Measurements from ENCODE around the gene SAFB2.
A peak's percentile ranks its signal among the peaks of the same experiment; 100 is the strongest.

Gene SAFB2

GRCh38 chr19:5558101-5558621 is 64.4 kb downstream of the SAFB2 start:
- Histone ChIP-seq H3K9me3 (ENCODE audit: insufficient read depth, low read length) (peaks cover 15% of the 10 kb centered on the region; the same call in 1 of the 2 replicates), H3K36me3 (ENCODE audit: insufficient read depth, insufficient read length, low read length) (peaks cover 4% of the 10 kb centered on the region), H3K27me3 (ENCODE audit: insufficient read depth, insufficient read length) (no peaks in the 10 kb centered on the region), H3K4me1 (ENCODE audit: insufficient read depth, insufficient read length) (peaks cover 29% of the 10 kb centered on the region), H3K4me3 (ENCODE audit: insufficient read length, low read depth) (no peak overlapping the region), H3K9ac (ENCODE audit: insufficient read length, low read depth) (no peak overlapping the region)
- DNase-seq (ENCODE audit: low read depth, low spot score), result no peak
- TF ChIP-seq SUZ12 (IDR thresholded peaks at IDR 0.05; ENCODE audit: extremely low read depth, insufficient read depth, insufficient read length) (no peak), YY1 (IDR thresholded peaks at IDR 0.05; ENCODE audit: insufficient read depth, insufficient read length) (no peak), ZNF274 (IDR thresholded peaks at IDR 0.05; ENCODE audit: low read depth, low read length) (no peak)

DNA sequence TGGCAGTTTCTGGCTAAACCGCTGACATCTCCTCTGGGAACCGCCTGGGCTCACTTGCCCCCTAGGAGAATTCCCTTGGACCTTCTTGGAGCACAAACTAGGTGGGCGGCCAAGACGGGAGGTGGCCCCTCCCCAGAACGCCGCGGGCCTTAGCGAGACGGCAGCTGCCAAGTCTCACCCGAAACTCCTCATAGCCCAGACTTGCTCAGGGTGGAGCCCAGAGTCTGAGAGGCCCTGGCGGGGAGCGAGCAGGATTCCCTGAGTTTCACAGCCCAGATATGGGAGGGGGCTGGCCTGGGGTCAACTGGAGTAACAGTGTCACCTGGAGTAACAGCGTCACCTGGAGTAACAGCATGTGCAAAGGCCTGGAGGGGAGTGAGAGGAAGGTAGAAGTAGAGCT is 64.9 kb downstream of the SAFB2 start:
- Histone ChIP-seq H3K27me3 (ENCODE audit: insufficient read depth, insufficient read length) (no peaks in the 10 kb centered on the region), H3K9ac (ENCODE audit: insufficient read length, low read depth) (no peak overlapping the region)

GRCh38 chr19:5554828-5555227 is 67.7 kb downstream of the SAFB2 start:
- no peak overlapping the region for H3K9ac ChIP-seq (ENCODE audit: insufficient read length, low read depth)
- H3K4me3 ChIP-seq (ENCODE audit: insufficient read length, low read depth), result no peak overlapping the region
- no peaks in the 10 kb centered on the region for H3K36me3 ChIP-seq (ENCODE audit: insufficient read depth, insufficient read length, low read length)
- TF ChIP-seq YY1 (IDR thresholded peaks at IDR 0.05; ENCODE audit: insufficient read depth, insufficient read length) (no peak), SUZ12 (IDR thresholded peaks at IDR 0.05; ENCODE audit: extremely low read depth, insufficient read depth, insufficient read length) (no peak), ZNF274 (IDR thresholded peaks at IDR 0.05; ENCODE audit: low read depth, low read length) (no peak)
- no peak for DNase-seq (ENCODE audit: low read depth, low spot score)
- no peaks in the 10 kb centered on the region for H3K27me3 ChIP-seq (ENCODE audit: insufficient read depth, insufficient read length)
- no peaks in the 10 kb centered on the region for H3K9me3 ChIP-seq (ENCODE audit: insufficient read depth, low read length)
- H3K4me1 ChIP-seq (ENCODE audit: insufficient read depth, insufficient read length), result peaks cover 15% of the 10 kb centered on the region

More for the DNA sequence above, 64.9 kb downstream of the SAFB2 start:
- Histone ChIP-seq H3K36me3 (ENCODE audit: insufficient read depth, insufficient read length, low read length) (peaks cover 4% of the 10 kb centered on the region), H3K9me3 (ENCODE audit: insufficient read depth, low read length) (peaks cover 14% of the 10 kb centered on the region; the same call in 1 of the 2 replicates), H3K4me3 (ENCODE audit: insufficient read length, low read depth) (no peak overlapping the region), H3K4me1 (ENCODE audit: insufficient read depth, insufficient read length) (peaks cover 29% of the 10 kb centered on the region)
- TF ChIP-seq YY1 (IDR thresholded peaks at IDR 0.05; ENCODE audit: insufficient read depth, insufficient read length) (no peak), SUZ12 (IDR thresholded peaks at IDR 0.05; ENCODE audit: extremely low read depth, insufficient read depth, insufficient read length) (no peak), ZNF274 (IDR thresholded peaks at IDR 0.05; ENCODE audit: low read depth, low read length) (no peak)
- no peak for DNase-seq (ENCODE audit: low read depth, low spot score)

DNA sequence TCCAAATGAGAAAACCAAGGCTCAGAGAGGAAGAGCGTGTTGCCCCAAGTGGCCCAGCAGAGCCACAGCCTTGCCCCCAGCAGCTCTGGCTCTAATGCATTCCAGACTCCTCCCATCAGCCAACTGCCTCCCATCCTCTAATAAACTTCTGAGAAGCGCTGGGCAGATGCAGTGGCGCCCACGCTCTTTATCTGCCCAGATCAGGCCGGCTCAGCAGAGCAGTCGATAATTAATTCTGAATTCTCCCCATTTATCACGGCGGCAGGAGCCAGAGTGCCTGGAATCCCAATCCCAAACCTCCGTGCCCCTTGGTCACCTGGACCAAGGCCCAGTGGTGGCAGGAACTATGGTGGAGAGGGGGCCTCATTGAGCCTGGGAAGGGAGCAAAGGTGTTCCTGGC is 68.7 kb downstream of the SAFB2 start:
- H3K9ac ChIP-seq (ENCODE audit: insufficient read length, low read depth), result no peak overlapping the region
- no peaks in the 10 kb centered on the region for H3K36me3 ChIP-seq (ENCODE audit: insufficient read depth, insufficient read length, low read length)
- H3K27me3 ChIP-seq (ENCODE audit: insufficient read depth, insufficient read length), result no peaks in the 10 kb centered on the region
- H3K9me3 ChIP-seq (ENCODE audit: insufficient read depth, low read length), result no peaks in the 10 kb centered on the region
- TF ChIP-seq ZNF274 (IDR thresholded peaks at IDR 0.05; ENCODE audit: low read depth, low read length), result no peak
- TF ChIP-seq YY1 (IDR thresholded peaks at IDR 0.05; ENCODE audit: insufficient read depth, insufficient read length), result no peak
- no peak for TF ChIP-seq SUZ12 (IDR thresholded peaks at IDR 0.05; ENCODE audit: extremely low read depth, insufficient read depth, insufficient read length)
- H3K4me1 ChIP-seq (ENCODE audit: insufficient read depth, insufficient read length), result peaks cover 11% of the 10 kb centered on the region
- no peak for DNase-seq (ENCODE audit: low read depth, low spot score)
- no peak overlapping the region for H3K4me3 ChIP-seq (ENCODE audit: insufficient read length, low read depth)

DNA sequence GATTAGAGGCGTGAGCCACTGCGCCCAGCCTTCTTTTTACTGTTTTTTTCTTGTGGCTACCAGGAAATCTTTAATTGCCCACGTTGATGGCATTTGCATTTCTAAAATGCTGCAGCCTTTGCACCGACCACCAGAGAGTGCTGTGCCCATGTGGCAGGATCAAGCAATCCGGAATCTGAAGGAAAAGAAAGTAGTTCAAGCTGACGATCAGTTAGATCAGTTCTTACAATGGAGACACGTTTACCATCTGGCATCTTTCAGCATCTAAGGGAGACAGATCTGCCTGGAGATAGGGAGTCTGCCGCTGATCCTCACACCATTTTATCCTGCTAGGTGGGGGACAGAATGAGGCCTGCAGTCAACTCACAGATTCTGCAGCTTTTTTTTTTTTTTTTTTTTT is 74.7 kb downstream of the SAFB2 start:
- no peak overlapping the region for H3K4me3 ChIP-seq (ENCODE audit: insufficient read length, low read depth)
- no peaks in the 10 kb centered on the region for H3K27me3 ChIP-seq (ENCODE audit: insufficient read depth, insufficient read length)
- no peak overlapping the region for H3K9ac ChIP-seq (ENCODE audit: insufficient read length, low read depth)
- no peaks in the 10 kb centered on the region for H3K36me3 ChIP-seq (ENCODE audit: insufficient read depth, insufficient read length, low read length)
- no peak for TF ChIP-seq ZNF274 (IDR thresholded peaks at IDR 0.05; ENCODE audit: low read depth, low read length)
- no peak for TF ChIP-seq SUZ12 (IDR thresholded peaks at IDR 0.05; ENCODE audit: extremely low read depth, insufficient read depth, insufficient read length)
- no peak for TF ChIP-seq YY1 (IDR thresholded peaks at IDR 0.05; ENCODE audit: insufficient read depth, insufficient read length)
- H3K4me1 ChIP-seq (ENCODE audit: insufficient read depth, insufficient read length), result peaks cover 6% of the 10 kb centered on the region
- no peaks in the 10 kb centered on the region for H3K9me3 ChIP-seq (ENCODE audit: insufficient read depth, low read length)
- DNase-seq (ENCODE audit: low read depth, low spot score), result peak; percentile 58

- no peaks in the 10 kb centered on the region for H3K27me3 ChIP-seq (ENCODE audit: insufficient read depth, insufficient read length)
- H3K9me3 ChIP-seq (ENCODE audit: insufficient read depth, low read length), result no peaks in the 10 kb centered on the region
- H3K36me3 ChIP-seq (ENCODE audit: insufficient read depth, insufficient read length, low read length), result no peaks in the 10 kb centered on the region
- H3K4me1 ChIP-seq (ENCODE audit: insufficient read depth, insufficient read length), result peaks cover 6% of the 10 kb centered on the region
- no peak overlapping the region for H3K4me3 ChIP-seq (ENCODE audit: insufficient read length, low read depth)
- no peak for DNase-seq (ENCODE audit: low read depth, low spot score)
- TF ChIP-seq SUZ12 (IDR thresholded peaks at IDR 0.05; ENCODE audit: extremely low read depth, insufficient read depth, insufficient read length) (no peak), ZNF274 (IDR thresholded peaks at IDR 0.05; ENCODE audit: low read depth, low read length) (no peak), YY1 (IDR thresholded peaks at IDR 0.05; ENCODE audit: insufficient read depth, insufficient read length) (no peak)
- H3K9ac ChIP-seq (ENCODE audit: insufficient read length, low read depth), result no peak overlapping the region
These were observed 76.6 kb downstream of the SAFB2 start for GRCh38 chr19:5545984-5546383.

- H3K36me3 ChIP-seq (ENCODE audit: insufficient read depth, insufficient read length, low read length), result no peaks in the 10 kb centered on the region
- no peaks in the 10 kb centered on the region for H3K27me3 ChIP-seq (ENCODE audit: insufficient read depth, insufficient read length)
- H3K4me1 ChIP-seq (ENCODE audit: insufficient read depth, insufficient read length), result peaks cover 6% of the 10 kb centered on the region
- no peaks in the 10 kb centered on the region for H3K9me3 ChIP-seq (ENCODE audit: insufficient read depth, low read length)
- no peak overlapping the region for H3K9ac ChIP-seq (ENCODE audit: insufficient read length, low read depth)
- no peak for DNase-seq (ENCODE audit: low read depth, low spot score)
- TF ChIP-seq SUZ12 (IDR thresholded peaks at IDR 0.05; ENCODE audit: extremely low read depth, insufficient read depth, insufficient read length) (no peak), ZNF274 (IDR thresholded peaks at IDR 0.05; ENCODE audit: low read depth, low read length) (no peak), YY1 (IDR thresholded peaks at IDR 0.05; ENCODE audit: insufficient read depth, insufficient read length) (no peak)
- H3K4me3 ChIP-seq (ENCODE audit: insufficient read length, low read depth), result no peak overlapping the region
These were observed 77.5 kb downstream of the SAFB2 start for GRCh38 chr19:5545051-5545450.

All from NT2/D1 (cell line).